GM10847 (cell line): ENCODE results near the gene NISCH.

Source experiments
- POLR2A ChIP-seq: IDR thresholded peaks from 2 replicates; pipeline ENCODE4 v1.6.1; 2011; ENCODE audit not compliant: insufficient read length; ENCODE audit errors: extremely low read depth

The NISCH gene

DNA sequence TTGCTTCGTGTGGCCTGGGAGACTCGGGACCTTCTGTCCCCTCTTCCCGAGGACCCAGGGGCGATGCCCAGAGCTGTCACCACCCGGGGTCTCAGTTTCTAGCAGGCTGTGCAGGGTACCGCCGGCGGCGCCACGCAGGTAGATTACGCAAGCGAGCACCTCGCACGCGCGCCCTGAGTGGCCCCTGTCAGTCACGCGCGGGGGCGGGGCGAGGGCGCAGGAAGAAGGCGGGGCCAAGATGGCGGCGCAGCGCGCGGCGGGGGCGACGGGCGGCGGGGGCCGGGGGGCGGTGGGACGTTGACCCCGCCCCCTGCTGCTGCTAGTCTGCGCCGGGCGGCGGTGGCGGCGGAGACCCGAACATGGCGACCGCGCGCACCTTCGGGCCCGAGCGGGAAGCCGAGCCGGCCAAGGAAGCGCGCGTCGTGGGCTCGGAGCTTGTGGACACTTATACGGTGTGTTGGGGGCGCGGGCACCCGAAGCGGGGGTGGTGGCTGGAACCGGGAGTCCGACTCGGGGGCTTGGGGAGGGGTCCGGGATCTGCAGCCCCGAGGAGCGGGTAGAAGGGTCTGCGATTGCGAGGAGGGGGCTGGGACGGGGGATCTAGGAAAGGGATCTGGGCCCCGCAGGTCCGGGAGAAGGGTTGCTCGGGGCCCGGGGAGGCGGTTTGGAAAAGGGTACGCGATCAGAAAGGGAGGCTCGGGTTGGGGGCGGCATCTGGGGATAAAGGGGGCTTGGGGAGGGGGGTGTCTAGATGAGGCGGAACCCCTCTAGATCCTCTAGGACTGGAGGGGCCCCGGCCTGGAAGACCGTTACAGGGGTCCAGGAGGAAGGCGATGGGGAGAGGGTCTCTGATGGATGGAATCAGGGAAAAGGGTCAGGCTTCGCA, at the start of gene NISCH:
TSS of gene NISCH (plus strand) at position 322 of the 886 bp plus-strand sequence. CDS start at position 360, 38 bp downstream.
- peak; percentile 92 for TF ChIP-seq POLR2A

DNA sequence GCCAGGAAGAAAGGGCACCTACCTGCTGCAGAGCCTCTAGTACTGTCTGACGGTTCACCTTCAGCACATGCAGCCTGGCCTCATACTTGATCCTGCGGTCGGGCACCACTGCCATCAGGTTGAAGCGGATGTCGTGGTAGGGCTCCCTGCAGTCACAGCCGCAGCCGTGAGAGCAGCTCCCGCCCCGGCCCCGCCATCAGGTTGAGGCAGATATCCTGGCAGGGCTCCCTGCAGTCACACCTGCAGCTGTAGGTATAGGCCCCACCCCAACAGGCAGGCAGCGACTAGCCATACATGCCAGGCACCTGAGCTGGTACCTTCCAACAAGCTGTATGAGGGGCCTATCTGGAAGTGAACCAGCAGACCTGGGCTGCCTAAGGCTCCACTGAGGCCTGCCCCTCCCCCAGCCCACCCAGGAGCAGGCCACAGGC, 49.2 kb upstream of the NISCH start:
- no peak for TF ChIP-seq POLR2A

DNA sequence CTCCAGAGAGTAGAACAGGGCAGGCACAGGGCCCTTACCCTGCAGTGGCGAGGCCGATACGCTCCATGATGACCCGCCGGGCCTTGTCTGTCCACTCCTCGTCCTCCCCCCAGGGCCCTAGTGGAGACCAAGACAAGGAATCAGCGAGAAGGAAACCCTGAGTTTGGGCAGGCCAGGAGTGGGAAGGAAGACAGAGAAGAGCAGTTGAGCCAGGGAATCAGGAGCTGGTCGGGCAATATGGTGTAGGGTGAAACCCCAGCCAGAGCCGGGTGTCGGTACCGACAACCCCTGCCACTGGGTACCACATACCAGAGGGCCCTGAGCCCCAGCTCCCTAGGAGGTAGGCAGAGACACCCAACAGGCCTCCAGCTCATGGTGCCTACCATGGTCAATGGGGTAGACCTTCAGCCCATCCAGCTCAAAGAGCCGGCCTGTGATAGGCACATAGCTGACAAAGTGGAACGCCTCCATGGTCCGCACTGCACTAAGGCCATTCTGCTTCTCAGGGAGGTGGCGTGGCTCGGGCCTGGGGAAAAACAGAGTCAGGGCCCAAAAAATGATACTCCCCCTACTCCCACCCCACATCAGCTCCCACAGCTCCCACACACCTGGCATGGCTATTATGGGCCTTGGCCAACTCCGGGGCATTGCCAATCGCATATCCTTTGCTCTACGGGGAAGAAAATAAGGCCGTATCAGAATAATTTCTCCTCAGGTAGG, 48.5 kb upstream of the NISCH start:
- TF ChIP-seq POLR2A: no peak

DNA sequence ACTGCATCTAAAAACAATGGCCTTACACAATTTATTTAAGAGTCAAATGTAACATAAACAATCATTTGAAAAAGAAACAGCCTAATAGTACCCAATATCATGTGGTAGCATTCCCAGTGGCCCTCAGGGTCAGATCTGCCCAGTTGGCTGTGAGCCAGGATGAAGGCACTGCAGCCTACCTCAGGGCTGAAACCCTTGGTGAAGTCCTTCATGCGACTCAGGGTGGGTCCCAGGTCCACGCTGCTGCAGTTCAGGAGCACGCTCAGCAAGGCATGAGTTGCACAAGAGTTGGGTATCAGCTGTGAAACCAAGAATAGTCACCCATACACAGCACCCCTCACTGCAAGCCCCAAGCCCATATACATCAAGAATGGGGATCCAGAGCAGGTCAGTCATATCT, 47.6 kb upstream of the NISCH start:
- TF ChIP-seq POLR2A: no peak

DNA sequence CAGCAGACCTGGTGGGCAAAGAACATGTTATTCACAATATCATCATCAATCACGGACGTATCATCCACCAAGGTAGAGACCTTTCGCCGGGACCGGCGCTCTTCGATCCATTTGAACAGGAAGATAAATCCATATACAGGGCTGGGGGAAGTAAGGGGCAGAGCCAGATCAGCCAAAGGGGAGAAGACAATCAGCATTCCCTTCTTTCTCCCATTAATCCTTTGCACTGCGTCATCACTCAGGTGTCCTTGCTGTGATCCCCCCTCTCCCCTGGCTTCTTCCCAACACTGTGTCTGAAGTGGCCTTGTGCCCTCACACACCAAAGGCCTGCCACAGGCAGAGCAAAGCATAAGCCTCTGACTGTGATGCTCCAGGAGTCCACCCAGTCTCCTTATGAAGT, 46.9 kb upstream of the NISCH start:
- no peak for TF ChIP-seq POLR2A

DNA sequence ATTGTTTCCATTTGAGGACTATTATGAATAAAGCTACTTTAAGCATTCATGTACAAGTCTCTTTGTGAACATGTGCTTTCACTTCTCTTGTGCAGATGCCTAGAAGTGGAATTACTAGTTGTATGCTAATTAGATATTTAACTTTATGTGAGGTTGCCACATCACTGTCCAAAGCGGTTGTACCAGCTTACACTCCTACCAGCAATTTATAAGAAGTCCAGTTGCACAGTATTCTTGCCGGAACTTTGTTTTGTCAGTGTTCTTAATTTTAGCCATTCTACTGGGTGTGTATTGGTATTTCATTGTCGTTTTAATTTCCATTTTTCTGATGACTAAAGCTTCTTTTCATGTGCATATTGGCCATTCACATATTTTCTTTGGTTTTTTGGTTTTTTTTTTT, 39.6 kb upstream of the NISCH start:
- TF ChIP-seq POLR2A: no peak

DNA sequence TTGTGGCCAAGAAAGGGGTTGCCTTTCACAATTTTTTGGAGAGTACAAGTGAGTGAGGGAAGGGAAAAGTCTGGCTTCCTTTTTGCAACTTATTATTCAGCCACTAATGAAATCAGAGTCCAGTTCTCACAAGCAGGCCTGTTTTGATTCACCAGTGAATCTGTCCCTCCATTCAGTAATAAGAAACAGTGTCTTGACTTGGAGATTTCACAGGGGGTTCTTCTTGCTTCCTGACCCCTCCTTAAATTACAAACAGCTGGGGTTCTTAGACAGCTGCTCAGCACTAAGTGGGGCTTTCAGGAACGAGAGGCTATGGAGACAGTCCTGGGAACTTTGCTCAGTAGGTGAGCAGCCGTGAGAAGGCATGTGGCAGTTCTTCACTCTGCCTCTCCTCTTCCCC, 35.0 kb upstream of the NISCH start:
- no peak for TF ChIP-seq POLR2A

DNA sequence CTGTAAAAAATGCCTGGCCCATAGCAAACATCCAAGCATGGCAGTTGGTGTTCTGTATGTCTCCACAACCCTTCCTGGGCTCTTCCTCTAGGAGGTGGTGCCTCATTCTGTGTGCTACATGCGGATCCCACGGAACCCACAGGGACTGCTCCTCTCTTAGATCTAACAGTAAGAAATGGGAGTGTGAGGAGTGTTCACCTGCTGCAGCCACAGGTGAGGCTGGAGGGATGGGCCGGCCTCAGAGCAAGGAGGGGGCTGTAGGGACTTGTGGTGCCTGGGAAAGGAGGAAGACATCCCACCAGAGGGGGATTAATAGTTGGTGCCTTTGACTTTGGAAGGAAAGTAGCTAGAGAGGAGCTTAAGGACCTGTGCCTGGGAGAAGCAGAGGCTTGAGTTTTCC, 32.7 kb upstream of the NISCH start:
- TF ChIP-seq POLR2A: no peak

DNA sequence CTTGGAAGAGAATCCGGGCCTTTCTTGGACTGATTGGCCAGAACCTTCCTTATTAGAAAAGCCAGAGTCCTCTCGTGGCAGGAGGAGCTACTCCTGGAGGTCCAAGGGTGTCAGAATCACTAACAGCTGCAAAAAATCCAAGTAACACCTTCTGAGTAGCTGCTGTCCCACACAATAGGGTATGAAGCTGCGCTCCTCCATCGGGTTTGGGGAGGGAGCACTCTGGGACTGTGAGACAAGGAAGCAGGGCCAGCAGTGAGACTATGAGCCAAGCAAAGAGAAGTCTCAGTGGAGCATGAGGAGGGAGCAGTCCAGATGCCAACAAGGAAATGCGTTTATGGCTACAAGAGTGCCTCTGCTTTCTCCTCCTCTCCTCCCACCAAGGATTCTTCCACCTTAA, 32.2 kb upstream of the NISCH start:
- no peak for TF ChIP-seq POLR2A

DNA sequence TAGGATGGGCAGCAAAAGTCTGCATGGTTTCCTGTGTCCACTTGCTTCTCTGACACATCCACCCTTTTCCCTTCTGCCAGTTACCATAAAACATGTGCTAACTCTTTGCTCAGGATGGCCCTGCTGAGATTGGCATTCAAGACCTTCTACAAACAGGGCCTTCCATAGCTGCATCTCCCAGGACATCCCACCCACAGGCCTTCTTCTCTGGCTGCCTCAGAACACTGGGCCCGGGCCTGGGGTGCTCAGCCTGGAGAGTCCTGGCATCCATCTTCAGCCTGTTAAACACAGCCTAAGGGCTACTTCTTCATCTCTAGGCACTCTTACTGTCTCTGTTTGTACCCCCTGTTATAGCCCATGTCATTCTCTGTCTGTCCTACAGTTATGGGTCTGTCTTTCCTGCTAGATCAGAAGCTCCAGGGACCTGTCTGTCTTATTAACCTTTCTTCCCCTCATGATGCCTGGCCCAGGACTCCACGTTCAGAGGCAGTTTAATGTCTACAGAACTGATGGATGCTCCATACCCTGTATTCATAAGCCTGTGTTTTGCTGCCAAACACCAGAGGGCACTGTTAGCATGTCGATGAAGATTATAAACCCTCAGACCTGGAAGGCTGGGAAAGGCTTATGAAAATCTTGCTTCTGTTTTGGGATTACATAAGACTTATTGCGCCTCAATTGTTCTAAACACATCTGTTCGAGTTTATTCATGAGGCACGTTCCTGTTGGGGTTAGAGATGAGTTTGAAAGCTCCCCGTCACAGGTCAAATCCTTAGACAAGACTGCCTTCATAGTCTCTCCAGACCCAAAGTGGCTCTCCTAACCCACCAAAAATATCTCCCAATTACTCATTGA, 27.0 kb upstream of the NISCH start:
- TF ChIP-seq POLR2A: no peak

DNA sequence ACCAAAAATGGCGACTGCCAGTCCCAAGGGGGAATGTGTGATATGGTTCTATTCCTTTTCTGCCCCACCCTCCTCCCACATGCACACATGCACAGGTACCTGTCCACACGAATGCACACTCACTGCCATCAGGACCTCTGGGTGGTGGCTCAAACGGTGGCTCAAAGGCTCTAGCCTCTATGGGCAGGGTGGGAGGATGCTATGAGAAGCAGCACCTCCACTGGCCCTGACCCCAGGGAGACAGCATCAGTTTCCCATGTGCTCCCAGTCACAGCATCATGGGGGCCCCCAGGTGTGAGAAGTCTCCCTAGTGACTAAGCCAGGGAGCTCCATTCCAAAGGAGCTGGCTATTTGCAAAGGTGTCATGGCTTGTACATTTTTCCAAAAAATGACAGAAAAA, 26.4 kb upstream of the NISCH start:
- no peak for TF ChIP-seq POLR2A

DNA sequence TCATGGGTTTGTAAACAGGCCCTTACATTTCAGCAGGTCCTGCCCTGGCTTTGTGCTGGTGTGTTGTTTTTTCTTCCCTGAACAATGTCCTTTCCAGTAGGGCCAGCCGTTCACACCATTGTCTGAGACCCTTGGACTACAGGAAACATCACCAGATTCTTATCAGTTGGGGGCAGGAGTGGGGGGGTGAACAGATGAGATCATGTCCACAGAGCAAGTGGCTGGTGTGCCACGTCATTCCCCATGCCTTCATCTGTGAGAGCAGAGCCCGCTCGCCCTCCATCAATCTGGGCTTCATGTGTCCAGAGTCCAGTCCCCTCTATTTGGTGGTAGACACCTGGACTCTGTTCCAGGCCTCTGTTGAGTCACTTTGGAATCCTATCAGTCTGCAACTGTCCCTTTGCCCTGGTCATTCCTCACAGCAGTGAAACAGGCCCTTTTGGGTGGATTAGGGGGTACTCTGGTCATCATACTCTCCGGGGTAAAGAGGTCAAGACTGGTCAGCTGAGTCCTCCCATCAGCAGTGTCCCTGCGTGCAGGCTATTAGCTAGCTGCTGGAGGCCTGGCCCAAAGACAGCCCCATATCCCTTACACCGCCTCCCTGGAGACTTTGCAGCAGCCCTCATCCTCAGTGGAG, 25.5 kb upstream of the NISCH start:
- TF ChIP-seq POLR2A: no peak

DNA sequence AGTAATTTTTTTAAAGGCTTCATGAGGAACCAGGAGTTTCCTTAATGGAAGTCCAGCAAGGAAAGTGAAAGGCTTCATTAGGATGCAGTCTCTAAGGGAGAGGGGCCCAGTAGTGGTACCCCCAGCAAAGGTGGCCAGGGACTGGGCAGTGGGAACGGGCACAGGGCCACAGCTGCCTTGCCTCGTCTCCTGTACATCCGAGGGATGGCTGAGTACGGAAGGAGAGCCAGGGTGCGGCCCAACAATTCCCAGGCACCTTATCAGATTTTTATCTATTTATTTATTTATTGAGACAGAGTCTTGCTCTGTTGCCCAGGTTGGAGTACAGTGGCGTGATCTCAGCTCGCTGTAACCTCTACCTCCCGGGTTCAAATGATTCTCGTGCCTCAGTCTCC, 25.0 kb upstream of the NISCH start:
- TF ChIP-seq POLR2A: no peak

DNA sequence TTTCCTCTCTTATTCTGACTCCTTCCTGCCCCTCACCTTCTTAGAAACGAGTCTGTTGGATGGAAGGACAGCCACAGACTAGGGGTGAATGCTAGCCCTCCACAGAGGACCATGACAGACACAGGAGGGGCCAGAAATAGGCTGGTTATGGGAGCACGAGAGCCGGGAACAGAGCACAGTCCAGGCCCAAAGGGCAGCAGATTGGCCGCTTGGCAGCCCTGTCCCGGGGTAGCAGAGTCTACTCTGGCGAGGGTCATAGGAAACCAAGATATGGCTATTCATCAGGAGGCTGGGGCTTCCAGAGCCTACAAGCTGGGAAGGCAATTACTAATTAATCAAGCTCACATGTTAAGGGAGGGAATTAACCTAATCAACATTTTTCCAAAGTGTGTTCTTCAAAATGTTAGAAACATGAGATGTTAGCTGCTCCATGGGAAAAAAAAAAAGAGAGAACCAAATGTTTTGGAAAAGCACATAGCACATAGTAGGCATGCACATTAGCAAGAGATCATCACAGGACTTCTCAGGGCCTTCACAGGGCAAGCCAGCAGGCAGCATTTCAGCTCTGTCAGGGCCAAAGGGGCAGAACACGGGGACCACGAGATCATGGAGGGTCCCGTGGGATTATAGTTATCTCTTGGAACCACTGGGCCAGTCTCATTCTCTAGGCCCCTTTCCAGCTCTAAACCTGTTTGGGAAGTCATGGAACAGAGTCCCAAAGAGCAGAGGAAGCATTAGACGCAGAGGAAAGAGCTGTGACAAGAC, 23.8 kb upstream of the NISCH start:
- no peak for TF ChIP-seq POLR2A
